Measurements from ENCODE around the gene IBA57. TPM values are rescaled to one million over a fixed set of nuclear protein-coding genes. Genes with fewer than 3 reads are reported as not detected.

IBA57 gene
- total RNA-seq, 1 donor from 2014 or later: 10.4 TPM

DNA sequence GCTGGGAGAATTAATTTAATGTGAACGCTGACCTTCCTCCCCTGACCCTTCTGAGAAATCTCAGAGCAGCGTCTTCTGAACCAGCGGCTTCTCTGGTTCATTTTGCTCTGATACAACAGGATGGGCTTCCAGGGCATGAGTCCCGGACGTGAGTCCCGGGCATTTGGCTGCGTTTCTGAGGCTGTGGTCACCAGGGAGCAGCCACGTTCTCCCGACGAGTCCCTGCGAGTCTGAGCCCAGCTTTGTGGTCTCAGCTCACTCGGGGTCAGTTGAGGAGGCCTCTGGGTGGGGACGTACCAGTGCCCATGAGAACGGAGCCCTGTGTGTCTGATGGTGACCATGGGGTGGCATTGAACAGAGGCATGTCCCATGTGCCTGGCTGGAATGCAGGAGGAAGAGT, 24.6 kb downstream of the IBA57 start:
- DNase-seq (ENCODE audit: low read depth): no peak

GRCh38 chr1:228190778-228191177, 25.2 kb downstream of the IBA57 start:
- DNase-seq (ENCODE audit: low read depth): no peak

- DNase-seq (ENCODE audit: low read depth): no peak
Measured at GRCh38 chr1:228194436-228194835, 28.8 kb downstream of the IBA57 start.

DNA sequence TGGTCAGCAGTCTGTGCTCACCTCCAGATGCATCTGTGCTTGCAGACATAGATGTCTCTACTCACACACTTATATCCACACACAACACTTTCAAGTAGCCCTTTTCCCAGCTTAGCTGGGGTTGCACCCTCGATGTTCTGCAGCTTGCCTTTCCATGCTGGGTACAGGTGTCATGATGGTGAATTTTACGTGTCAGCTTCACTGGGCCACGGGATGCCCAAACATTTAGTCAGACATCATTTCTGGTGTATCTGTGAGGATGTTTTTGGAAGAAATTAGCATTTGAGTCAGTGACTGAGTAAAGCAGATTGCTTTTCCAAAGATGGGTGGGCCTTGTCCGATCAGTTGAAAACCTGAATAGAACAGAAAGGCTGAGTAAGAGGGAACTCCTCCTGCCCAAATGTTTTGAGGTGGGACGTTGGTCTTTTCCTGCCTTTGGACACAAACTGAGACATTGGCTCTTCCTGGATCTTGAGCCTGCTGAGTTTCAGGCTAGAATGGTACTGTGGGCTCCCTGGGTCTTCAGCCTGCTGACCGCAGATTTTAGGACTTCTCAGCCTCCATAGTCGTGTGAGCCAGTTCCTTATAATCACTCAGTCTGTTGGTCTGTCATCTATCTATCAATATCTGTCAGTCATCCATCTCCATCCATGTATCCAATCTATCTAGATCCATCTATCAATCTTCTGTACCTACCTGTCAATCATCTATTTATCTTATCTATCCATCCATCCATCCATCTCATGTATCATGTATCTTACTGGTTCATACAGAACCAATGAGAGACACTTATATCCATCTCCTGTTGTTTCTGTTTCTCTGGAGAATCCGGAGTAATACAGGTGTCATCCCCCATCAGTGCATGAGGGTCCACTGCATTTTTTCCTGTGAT, 29.6 kb downstream of the IBA57 start:
- no peak for DNase-seq (ENCODE audit: low read depth)

DNA sequence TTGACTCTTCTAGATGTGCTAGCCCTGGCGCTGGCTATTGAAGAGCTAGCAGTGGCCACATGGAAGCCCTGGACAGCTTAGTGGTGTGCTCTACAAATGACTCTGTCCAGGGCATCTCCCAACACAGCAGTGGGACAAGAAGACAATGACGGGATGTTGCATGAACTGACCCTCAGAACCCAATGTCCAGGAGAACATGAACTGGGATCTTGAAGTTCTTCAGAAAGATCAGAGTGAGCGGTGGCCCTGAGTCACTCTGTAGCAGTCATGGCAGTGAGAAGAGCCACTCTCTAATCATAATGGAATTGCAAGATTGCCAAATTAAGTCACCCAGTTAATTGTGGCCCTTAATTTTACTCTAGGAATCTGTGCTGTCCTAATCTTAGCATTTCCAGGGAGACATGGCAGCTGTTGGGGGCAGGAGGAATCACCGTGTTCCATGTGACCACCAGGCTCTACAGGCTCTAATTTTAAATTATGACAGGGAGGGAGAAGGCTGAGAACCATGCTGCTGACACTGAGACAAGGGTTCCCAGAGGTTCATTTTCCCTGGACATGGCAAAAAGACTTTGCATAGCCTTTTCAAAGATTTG, 32.0 kb downstream of the IBA57 start:
- no peak for DNase-seq (ENCODE audit: low read depth)

DNA sequence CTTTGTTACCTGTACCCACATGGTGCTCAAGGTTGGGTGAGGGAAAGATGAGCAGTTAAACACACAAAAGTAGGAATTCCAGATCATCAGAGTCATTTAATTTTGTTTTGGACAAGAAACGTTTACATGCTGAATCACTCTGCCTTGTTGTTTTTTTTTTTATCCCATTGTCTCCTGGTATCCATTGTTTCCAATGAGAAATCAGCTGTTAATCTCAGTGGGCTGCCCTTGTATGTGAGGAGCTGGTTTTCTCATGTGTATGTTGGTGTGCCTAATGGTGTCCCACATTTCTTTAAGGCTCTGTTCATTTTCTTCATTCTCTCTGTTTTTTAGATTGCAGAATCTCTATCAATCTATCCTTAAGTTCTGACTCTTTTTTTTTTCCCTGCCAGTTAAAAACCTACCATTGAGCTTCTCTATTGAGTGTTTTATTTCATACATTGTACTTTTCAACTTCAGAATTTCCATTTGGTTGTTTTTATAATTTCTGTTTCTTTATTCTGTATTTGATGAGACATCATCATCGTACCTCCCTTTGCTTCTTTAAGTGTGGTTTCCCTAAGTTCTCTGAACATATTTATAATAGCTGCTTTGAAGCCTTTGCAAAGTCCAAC, 33.5 kb downstream of the IBA57 start:
- DNase-seq (ENCODE audit: low read depth): peak; percentile 4

- no peak for DNase-seq (ENCODE audit: low read depth)
Measured at GRCh38 chr1:228204958-228205357, 39.4 kb downstream of the IBA57 start.

GRCh38 chr1:228205526-228206436, 40.2 kb downstream of the IBA57 start:
- DNase-seq (ENCODE audit: low read depth): no peak

GRCh38 chr1:228206582-228207351, 41.2 kb downstream of the IBA57 start:
- DNase-seq (ENCODE audit: low read depth): no peak

GRCh38 chr1:228207381-228207810, 41.8 kb downstream of the IBA57 start:
- no peak for DNase-seq (ENCODE audit: low read depth)

DNA sequence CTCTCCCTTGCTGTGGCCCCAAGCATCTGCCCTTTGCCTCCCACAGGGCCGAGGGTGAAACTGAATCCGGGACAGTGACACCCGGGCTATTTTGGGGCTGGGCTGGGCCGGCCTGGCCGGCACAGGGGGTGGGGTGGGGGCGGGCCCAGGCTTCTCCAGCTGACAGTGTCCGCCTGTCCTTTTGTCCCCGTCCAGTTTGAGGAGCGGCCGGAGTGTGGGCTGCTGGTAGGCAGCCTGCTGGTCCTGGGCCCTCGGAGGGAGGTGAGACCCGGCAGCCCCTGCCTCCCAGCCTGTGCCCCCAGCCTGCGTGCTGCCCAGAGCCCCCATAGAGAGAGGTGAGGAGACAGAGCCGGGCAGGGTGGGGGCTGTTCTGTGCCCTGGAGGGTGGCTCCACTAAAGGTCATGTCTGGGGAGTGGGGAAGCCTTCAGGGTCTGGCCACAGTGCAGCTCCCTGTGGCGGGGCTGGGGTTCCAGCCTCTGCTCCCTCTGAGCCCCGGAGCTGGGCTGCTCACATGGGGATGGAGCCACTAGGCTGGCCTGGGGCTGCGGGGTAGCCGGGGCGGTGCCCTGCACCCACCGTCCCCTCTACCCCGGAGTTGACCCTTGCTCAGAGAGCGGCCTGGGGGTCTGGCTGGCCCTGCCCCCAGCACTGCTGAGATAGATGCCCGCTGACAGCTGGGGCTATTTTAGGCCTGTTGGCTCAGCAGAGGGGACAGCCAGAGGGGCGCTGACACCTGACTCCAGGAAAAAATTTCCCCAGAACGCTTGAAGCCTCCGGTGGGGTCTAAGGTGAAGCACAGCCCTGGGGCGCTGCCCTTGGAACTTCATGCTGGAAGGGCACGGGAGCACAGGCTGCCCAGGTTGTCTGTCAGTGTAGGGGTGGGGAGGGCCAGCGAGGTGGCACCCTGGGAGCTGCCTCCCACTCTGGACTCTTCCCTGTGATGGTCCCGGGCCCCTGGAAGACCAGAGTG, 42.5 kb downstream of the IBA57 start, which contains the start of gene OBSCN:
Gene OBSCN (plus strand): TSS at position 194 of the 971 bp plus-strand sequence. CDS start 3,740 bp downstream, outside the sequence.
- DNase-seq (ENCODE audit: low read depth): no peak

DNA sequence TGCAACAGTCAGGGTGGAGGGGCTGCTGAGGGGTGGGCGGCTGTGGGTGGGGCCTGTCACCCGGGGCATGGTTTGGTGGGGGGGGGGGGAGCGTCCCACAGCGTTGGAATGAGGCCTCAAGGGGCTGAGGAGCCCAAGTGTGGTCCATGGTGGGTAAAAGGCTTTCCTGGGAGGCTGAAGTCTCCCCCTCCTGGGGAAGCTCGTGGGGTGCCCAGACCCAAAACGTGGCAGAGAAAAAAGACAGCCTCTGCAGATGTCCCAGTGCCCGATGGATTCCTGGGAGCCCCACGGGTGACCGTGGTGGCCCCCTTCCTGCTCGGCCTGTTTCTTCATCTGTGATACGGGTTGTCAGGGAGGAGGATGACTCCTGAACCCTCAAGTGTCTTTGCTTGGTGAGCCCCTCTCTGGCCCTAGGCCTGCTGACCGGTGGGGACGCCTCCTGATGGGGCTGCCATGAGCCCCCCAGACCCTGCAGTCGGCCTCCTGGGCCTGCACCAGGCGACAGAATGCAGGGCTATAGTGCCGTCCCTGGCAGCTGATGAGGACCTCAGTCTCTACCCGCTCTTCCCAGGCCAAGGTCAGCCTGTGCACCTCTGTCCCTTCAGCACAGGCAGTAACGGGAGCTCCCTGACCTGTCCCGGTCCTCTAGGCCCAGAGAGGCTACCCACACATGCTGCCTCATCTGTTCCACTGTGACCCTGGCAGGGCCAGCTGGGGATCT, 43.4 kb downstream of the IBA57 start:
- no peak for DNase-seq (ENCODE audit: low read depth)

GRCh38 chr1:228209657-228210056, 44.1 kb downstream of the IBA57 start:
- no peak for DNase-seq (ENCODE audit: low read depth)

DNA sequence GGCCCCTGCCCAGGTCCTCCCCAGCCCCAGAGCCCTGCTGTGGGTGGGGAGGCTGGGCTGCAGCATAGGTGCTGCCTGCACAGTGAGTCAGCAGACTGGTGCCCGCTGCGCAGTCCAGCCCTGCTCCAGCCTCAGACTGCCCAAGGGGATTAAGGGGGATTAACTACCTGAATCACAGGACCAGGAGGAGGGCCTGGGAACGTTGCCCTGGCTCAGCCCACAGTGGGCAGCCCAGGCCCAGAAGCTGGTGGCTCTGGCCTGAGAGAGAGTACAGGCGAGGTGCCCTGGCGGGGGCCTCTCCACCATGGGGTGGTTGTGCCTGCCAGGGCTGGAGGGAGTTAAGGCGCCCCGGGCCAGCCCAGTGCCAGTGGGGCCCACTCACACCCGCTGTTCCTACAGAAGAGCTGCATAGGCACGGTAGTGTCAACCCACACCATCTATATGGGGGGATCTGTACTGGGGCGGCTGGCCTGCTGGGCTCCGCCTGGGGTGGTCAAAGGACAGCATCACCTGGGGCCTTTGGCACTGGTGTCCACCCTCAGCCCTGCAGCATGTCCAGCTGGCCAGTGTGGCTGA, 44.6 kb downstream of the IBA57 start:
- peak; percentile 45 for DNase-seq (ENCODE audit: low read depth)

- no peak for DNase-seq (ENCODE audit: low read depth)
Measured at GRCh38 chr1:228210712-228211530, 45.3 kb downstream of the IBA57 start.

- no peak for DNase-seq (ENCODE audit: low read depth)
Measured at GRCh38 chr1:228211531-228212414, 46.2 kb downstream of the IBA57 start.
